HG02885 (cell line): ENCODE measurements around the gene XYLB.
"Not testable (repeated sequence)": the region's sequence is repeated elsewhere in the genome, so short reads cannot be mapped to it uniquely, and the experiment has no call there.

Experiments used
- ATAC-seq: cut with Tn5 transposase; IDR thresholded peaks from one replicate; pipeline ENCODE4 v1.9.1; 2021; ENCODE audit warnings: mild to moderate bottlenecking; ENCODE audit not compliant: unreplicated experiment, poor library complexity

The XYLB gene

GRCh38 chr3:38320638-38321037, 25.9 kb upstream of the XYLB start:
- not testable (repeated sequence) for ATAC-seq

GRCh38 chr3:38323060-38323459, 23.5 kb upstream of the XYLB start:
- no peak for ATAC-seq

- no peak for ATAC-seq
These were observed 21.3 kb upstream of the XYLB start for GRCh38 chr3:38325256-38325655.

GRCh38 chr3:38327335-38328009, 19.1 kb upstream of the XYLB start:
- ATAC-seq: no peak

GRCh38 chr3:38331257-38332022, 15.1 kb upstream of the XYLB start:
- ATAC-seq: no peak

GRCh38 chr3:38332201-38332600, 14.4 kb upstream of the XYLB start:
- no peak for ATAC-seq

GRCh38 chr3:38334142-38335055, 12.2 kb upstream of the XYLB start:
- no peak for ATAC-seq

GRCh38 chr3:38335263-38335662, 11.3 kb upstream of the XYLB start:
- no peak for ATAC-seq

GRCh38 chr3:38337703-38338102, 8.9 kb upstream of the XYLB start:
- no peak for ATAC-seq

GRCh38 chr3:38343797-38344594, 2.6 kb upstream of the XYLB start:
- no peak for ATAC-seq

GRCh38 chr3:38345879-38346586, 552 bp upstream of the XYLB start:
- ATAC-seq: peak; percentile 30

GRCh38 chr3:38347421-38348200, 1.0 kb downstream of the XYLB start:
- ATAC-seq: no peak

GRCh38 chr3:38348903-38349302, 2.3 kb downstream of the XYLB start:
- ATAC-seq: no peak

- no peak for ATAC-seq
These were observed 3.2 kb downstream of the XYLB start for GRCh38 chr3:38349684-38350359.

- no peak for ATAC-seq
These were observed 6.6 kb downstream of the XYLB start for GRCh38 chr3:38353151-38353550.

GRCh38 chr3:38354588-38355330, 8.2 kb downstream of the XYLB start:
- no peak for ATAC-seq

- no peak for ATAC-seq
These were observed 12.5 kb downstream of the XYLB start for GRCh38 chr3:38359038-38359437.

- ATAC-seq: no peak
These were observed 13.8 kb downstream of the XYLB start for GRCh38 chr3:38360345-38360744.
